Activated CD4-positive, alpha-beta T cell treated with anti-CD3 and anti-CD28 coated beads, Interleukin-10, Interleukin-2, amounts not matched to agents 100 ng/mL and 50 ng/mL, durations not matched to agents 16 hours and 8 hours (primary cell): ENCODE measurements around the gene KAT7.
A peak's percentile ranks its signal among the peaks of the same experiment; 100 is the strongest.
"Not testable (repeated sequence)": the region's sequence is repeated elsewhere in the genome, so short reads cannot be mapped to it uniquely, and the experiment has no call there.

ENCODE experiments used
- DNase-seq: peaks from one replicate; pipeline ENCODE4 v3.0.0-alpha.2; 2020

The KAT7 gene

DNA sequence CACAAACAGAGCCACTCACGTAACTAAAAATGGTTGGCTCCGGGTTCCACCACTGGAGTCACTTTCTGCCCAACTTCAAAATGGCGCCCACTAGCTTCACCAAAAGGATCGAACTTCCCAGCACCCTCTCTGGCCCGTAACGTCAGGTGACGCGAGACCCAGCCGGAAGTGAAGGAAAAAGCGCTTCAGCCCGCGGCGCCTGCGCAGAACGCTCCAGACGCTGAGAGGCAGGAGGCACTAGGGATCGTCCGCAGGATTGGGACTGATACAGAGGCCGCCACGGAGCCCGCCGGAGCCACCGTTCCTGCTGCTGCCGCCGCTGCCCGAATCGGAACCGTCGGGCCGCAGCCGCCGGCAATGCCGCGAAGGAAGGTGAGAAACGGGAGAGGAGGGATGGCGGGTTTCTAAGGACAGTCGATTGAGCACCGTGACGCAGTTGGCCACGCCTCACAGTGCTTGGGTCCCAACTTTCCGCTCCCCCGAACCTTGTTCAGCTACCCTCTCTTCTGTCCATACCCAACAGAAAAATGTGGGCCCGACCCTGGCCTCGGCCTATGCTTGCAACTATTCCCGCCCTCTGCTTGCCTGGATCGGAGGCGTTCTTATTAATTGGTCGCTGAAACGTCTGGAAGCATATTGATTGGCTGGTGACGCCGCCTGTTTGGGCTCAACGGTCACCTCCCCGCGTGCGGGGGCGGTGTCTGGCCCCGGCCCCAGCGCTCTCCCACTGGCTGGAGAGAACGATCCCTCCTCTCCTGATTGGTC, at the start of gene KAT7:
TSS of gene KAT7 (plus strand) at position 204 of the 765 bp plus-strand sequence. CDS start at position 358, 154 bp downstream.
- DNase-seq: peak; percentile 100

DNA sequence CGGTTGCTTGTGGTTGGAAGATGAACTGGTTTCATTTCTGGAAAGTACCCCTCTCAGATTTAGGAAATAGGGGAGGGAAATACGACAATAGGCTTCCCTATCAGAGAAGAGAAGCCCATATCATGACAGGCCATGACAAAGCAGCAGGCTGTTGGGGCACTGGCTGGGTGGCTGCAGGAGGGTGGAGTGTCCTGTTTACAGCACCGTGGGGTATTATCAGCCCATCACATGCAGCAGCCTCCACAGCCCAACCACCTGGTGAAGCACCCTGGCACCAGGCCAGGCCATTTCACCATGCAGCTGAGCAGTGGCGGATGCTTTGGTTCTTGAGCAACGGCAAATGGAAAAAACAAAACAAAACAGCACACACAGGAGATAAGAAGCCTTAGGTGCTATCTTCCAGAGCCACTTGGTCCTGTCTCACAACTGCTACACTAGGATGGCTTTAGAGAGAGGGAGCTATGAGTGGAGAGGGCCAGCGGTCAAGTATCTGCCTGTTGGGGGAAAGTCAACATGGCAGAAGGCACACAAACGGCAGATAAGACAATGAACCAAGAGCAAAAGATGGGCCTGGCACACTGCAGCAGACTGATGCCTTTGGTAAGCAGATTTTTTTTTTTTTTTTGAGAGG, 48.7 kb upstream of the KAT7 start:
- DNase-seq: peak; percentile 89

DNA sequence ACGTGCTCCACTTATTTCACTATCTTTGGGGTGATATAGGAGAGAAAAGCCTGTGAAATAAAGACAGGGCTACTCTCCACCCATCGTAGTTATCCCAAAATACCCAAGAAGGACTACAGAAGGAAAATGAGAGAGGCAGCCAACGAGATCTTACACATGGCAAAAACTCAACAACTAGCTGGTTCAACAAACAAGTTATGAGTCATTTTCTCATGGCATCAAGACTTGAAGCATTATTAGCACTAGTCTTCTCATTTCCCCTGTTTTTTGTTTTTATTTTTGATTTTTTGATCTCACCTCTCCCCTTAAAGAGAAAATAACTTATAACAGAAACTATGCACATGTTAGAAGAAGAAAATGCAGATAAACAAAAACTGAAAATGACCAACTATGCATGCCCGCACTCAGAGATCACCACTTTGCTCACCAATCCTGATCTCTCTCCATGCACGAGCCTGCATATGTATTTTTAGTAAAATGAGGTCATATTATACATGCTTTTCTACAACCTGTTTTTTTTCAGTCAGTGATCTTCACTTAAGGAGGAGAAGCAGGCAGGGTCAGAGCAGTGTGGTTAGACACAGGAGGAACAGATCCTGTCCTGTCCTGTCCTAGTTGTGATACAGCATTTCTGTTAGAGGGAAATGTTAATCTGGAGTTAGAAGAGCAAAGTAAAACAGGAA, 47.3 kb upstream of the KAT7 start:
- DNase-seq: peak; percentile 31

DNA sequence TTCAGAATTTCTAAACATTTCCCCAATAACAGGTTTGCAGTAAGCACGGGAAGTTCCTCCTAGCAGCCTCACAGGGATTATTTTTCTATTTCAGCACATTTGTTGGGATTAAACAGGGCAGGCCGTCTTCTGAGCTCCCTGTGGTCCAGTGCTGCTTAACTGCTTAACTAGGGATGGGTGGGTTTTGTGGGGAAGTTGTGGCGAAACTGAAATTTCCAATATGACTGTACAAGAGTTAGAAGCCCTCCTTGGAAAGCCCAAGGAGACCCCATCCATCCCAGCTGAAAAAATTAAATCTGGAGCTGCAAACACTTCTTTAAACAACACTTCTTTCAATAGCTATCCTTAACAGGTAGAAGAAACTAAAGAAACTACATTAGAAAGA, 46.8 kb upstream of the KAT7 start:
- no peak for DNase-seq

DNA sequence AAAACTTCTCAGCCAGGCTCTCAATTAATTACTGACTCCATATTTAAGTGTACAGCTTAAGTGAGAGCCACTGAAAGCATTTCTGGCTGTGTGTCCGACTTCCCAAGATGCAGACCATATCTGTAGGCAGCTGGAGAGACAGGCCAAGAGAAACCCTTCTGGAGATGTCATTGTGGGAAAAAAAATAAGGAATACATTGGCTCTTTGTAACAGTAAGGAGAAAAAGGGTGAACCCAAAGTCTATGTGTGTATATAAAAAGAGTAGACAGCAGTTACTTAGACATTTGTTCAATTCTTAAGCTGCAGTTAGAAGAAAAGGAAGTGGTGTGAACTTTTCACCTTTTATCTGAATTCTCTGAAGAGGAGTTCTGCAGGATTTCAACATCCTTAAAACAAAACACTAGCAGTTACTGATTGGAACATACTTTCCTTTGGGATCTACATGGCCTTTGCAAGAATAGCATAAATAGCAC, 46.3 kb upstream of the KAT7 start:
- DNase-seq: no peak

DNA sequence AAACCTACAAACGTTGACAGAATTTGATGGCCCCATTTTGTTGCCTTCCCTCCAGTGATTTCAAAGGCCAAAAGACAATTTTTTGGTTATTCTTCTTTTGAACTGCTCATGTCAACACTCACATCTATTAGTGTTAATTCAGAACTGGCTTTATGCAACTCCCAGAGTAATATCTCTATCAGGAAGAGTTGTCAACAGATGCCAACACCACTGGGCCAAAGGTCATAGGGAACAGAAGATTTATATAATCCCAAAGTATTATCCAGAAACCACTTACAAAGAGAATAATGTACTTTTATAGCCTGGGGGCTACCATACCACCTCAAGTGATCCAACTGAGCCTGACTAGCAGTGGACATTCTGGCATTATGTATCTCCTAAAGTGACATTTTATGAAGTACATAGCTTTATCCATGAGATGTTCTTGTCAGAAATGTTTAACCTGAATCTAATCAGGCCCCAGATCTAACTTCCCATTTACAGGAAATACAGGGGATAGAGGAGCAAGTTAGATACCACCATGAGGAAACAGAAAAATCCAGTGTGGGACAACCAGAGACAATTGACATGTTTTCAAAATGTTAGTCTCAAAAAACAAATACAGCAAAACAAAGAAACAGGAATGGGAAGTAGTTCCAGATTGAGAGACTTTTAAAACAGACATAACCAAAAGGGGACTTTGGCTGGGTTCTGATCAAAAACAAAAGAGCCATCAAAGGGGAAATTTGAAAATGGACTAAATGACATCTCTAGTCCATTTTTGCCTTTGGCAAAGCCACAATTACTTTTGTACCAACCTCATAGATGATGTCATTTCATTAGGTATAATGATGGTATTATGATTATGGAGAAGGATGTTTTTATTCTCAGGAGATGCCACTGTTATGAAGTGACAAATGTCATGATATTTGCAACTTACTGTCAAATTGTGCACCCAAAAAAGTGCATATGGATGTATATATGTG, 43.0 kb upstream of the KAT7 start:
- DNase-seq: no peak

DNA sequence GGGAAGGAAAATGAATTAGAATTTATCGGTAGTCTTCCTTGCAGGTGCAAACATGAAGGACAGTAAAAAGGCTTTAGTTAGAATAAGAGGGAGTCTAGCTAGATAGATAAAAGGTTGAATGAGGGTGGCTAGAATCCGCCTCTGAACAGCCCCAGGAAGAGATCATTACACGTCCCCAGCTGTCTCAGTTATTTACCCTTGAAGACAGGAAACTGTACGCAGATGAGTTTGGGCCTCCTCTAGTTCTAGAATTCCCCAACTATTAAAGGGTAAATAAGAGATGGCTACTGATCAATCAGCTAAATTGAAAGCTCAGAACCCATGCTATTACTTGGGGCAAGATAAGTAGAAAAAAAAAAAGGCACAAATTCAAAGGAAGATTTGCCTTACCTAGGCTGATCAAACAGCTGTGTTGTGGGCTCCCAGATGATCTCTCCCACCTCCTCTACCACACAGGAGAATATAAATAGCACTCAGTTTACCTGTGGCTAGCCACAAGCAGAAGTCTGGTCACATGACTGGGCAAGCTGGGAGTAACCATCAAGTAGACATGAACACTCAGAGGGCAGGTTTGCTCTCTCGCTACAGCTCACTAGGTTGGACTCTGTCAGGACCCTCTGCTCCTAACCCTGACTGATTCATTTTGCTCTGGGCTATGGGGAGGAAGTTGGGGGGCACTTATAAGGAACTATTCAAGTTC, 41.5 kb upstream of the KAT7 start:
- DNase-seq: peak; percentile 42

DNA sequence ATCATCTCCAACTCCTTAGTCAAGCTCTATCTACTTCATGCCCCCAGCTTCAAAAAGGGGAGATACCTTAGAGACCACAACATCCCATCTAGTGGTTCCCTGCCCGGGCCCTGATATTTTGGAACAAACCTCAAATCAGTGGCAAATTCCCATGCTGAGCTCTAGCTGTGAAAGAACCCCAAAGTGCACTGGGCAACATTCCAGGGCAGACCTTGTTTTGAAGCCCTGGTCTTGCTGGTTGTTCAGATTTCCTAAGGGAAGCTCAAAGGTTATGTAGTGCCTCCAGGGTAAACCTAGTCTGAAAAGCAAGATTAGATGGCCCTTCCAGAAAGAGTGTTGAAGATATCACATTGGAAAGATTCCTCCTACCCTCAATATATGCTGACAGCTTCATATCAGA, 40.8 kb upstream of the KAT7 start:
- no peak for DNase-seq

DNA sequence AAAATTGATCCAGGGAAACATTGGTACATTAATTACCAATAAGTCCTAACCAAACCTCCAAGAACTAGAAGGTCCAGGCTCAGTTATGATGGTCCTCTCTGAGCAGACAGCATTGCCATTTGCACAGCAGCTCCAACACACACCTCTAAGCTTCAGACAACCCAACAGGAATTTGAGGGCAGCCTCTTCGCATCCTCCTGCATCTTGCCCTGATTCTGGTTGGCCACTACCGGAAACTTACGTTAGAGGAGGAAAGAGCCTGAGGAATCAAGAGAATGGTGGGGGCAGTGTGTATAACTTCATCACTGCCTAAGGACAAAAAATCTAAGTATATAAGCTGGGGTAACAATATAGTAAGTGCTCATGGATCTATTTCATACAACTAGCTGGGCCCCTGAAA, 40.3 kb upstream of the KAT7 start:
- peak; percentile 36 for DNase-seq

DNA sequence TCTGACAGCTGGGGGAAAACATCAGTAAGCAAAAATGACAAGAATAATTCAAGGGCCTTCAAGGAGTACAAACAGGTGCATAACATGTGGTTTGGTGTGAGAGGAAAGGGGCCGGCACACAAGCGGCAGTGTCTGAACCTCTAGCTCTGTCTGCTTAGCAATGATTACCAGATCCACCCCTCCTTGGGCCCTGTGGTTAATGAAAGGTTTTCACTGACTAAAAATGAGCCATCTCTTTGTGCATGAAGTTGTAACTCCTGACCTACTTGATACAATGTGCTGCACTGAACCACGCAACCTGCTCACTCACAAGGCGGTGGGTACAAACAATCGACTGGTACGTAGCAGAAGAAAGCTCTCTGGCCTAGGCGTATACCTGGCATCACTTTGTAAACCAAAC, 39.7 kb upstream of the KAT7 start:
- DNase-seq: peak; percentile 85

DNA sequence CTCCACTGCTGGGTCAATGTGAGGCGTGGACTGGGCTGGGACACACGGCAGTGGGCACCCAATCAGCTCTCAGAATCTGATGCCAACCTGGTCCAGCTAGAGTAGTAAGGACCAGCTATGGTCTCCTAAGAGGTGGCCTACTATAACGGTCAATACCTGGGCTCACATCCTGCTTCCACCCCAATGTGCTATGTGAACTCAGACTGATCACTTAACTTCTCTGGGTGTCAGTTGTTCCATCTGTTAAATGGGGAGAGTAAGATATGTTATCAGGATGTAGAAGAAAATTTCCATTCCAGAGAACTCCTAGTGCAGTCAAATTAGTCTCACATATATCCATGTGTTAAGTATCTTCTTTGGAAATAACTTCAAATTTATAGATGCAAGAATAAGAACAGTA, 38.8 kb upstream of the KAT7 start:
- no peak for DNase-seq

DNA sequence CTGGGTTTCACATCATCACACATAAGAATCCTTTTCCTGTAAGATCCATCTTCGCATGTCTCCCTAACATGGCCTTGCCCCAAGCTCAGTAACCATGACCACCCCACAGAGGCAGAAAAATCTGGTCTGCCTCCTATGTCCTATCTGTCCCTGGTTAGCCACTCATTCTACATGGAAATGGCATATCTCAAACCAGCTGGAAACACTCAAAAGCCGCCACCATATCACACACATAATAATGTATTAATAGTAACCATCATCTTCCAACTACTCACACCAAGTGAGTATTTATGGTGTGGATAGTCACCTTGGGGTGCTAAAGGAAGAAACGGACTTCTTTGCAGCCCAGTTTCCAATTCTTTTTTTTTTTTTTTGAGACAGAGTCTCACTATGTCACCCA, 36.0 kb upstream of the KAT7 start:
- no peak for DNase-seq

DNA sequence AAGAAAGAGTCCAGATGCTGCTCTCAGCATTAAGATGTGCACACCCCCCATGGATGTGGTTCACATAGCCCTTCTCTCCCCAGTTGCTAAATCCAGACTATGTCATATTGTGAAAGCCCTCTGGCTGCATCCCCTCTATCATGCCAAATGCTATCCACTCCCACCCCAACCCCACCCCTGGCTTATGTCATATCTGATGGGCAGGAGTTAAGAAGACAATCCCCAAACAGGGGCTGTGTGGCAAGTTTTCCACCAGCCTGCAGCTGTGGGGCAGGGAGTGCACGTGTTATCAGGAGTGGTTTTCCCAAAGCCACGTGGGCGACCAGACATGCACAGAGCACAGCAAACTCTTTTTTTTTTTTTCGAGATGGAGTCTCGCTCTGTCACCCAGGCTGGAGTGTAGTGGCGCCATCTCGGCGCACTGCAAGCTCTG, 34.5 kb upstream of the KAT7 start:
- no peak for DNase-seq

DNA sequence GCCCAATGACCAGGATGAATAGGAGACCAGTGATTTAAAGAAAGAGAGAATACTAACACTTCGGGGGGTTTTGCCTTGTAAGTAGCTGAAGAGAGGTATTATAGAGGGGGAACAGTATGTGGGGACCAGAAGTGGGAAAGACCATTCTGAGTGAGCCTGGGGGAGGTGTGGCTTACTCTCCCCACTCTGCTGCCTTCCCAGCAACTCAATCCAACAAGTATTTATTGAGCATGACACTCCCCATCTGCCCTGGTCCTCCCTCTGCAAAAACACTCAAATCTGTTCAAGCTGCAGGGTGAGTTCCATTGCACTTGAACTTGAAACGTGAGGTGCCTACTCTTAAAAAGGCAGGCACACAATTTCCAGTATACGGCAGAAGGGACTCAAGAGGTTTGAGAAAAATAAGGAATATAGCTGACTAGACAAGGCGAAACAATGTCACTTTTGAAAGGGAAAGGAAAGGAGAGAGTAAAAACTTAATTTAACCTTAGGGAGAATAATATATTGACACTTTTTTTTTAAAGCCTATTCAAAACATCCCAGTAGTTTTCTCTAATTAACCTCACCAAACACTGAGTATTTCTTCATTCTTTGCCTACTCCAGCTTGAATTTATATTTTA, 32.7 kb upstream of the KAT7 start:
- no peak for DNase-seq

DNA sequence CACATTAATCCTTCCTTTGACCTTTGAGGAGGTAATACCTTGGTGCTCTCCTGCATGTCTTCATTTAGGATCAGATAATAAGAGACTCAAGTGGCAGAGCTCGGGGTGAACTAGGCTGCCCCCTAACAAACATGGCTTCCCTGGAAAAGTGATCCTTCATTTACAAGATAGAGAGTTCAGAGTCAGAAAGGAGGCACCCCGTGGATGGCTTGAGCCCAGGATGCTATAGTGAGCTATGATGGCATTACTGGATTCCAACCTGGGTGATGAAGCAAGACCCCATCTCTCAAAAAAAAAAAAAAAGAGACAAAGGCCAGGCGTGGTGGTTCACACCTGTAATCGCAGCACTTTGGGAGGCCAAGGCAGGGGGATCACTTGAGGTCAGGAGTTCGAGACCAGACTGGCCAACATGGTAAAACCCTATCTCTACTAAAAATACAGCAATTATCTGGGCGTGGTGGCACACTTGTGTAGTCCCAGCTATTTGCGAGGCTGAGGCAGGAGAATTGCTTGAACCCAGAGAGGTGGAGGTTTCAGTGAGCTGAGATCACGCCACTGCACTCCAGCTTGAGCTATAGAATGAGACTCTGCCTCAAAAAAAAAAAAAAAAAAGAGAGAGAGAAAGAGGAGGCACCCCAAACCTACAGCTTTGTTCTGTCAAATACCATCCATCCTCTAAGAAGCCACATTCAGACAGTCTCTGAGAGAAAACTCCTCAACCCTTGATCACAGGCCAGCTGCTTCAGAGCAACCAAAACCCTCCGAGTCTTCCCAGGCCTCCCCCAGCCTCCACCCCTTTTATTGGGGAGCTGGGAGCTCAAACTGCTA, 31.9 kb upstream of the KAT7 start:
- DNase-seq: no peak

DNA sequence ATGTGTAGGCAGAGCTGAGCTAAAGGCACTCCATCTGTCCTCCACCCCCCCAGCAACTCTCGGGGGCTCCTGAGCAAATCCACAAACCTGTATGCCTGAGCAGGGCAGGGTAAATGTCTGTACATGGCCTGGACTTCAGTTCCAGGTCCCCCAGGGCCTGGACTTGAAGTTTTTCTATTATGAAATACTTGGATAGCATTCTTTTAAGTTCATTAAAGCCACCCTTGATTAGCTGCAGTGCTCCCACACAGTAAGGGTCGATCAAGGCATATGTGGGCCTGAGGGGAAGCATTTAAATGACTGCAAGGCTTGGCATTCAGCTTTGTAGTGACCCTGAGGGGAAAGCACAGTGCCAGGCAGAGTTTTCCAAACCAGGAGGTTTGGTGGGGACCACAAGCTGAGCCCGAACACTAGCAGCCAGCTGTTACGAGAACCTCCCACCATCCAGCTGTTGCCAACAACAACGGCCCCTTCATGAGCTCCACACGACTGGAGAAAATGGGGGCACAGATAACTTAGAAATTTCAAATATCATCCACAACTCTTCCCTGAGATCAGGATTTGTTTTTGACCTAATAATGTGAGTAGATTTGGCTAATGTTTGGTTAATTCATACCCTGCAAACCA, 31.2 kb upstream of the KAT7 start:
- no peak for DNase-seq

DNA sequence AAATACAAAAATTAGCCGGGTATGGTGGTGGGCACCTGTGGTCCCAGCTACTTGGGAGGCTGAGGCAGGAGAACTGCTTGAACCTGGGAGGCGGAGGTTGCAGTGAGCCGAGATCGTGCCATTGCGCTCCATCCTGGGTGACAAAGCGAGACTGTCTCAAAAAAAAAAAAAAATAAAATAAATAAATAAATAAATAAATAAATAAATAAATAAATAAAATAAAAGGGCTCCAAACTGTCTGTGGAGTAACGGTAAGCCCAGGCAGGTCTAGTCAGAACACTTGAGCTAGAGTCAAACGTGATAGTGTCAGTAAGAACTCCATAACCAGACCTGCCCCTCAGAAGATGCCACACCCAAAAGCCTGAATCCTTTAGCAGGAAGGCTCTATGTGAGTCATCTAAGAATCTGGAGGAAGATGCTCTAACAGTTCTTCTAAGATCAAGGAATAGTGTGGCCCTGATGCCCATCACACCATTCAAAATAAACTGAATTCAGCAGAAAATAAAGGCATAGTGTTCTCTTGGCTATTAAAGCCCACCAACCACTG, 29.9 kb upstream of the KAT7 start:
- DNase-seq: not testable (repeated sequence)

DNA sequence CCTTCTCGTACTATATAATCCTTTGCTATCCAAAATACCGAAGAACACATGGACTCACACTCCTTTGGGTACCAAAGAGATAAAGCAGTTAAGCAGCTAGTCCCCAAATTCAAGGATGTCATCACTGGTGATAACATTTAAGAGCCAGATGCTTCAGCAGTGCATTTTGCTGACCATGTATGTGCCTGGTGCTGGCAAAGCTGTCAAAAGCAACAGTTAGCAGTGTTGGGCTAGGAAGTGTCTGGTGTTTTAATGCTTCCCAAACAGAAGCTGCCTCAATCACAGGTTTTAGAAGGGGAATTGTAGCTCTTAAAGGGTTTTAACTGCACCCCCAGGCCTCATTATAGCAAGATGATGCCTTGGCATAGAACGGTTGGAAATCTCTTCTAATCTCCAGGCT, 29.3 kb upstream of the KAT7 start:
- no peak for DNase-seq

DNA sequence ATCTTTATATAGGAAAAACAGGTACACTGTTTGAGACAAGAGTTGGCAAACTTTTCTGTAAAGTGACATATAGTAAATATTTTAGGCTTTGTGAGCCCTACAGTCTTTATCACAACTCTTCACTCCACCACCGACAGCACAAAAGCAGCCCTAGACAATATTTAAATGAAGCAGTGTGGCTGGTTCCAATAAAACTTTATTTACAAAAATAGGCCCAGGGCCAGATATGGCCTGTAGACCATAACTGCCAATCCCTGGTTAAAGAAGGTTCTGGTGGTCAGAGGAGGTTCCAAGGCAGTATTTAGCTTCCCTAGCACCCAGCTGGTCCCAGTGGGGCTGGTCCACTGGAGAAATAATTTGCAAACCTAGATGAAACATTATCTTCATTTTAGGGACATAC, 28.2 kb upstream of the KAT7 start:
- DNase-seq: no peak
